Measurements from ENCODE around the gene MX2. TPM values are rescaled to one million over a fixed set of nuclear protein-coding genes. Genes with fewer than 3 reads are reported as not detected.

The MX2 gene
- total and polyA plus RNA-seq, 5 donors from 2014 or later: 34.8 to 119 (median 49.2) TPM

GRCh38 chr21:41449613-41450012 is 87.8 kb downstream of the MX2 start:
- no peak overlapping the region for H3K4me3 ChIP-seq (ENCODE audit: low read depth, low read length)
- H3K9me3 Mint-ChIP-seq: no peaks in the 10 kb centered on the region
- no peaks in the 10 kb centered on the region for H3K9me3 ChIP-seq (ENCODE audit: control insufficient read depth in 2 of 2, low read length in 2 of 2)
- H3K27ac ChIP-seq (ENCODE audit: insufficient read depth, low read length, poor library complexity, severe bottlenecking): no peak overlapping the region
- H3K4me1 ChIP-seq (ENCODE audit: control insufficient read depth, insufficient read depth, low read length, poor library complexity, severe bottlenecking): no peaks in the 10 kb centered on the region
- H3K4me1 Mint-ChIP-seq: peaks cover 0 to 6% (median 2%) of the 10 kb centered on the region in 4 donors
- peaks cover 86% of the 10 kb centered on the region for H3K36me3 ChIP-seq (ENCODE audit: control insufficient read depth, insufficient read depth, low read length)
- no peak overlapping the region for H3K4me3 Mint-ChIP-seq
- H3K36me3 Mint-ChIP-seq: peaks cover 77% of the 10 kb centered on the region
- DNase-seq (no peak), ATAC-seq (ENCODE audit: low read depth in 2 of 2) (peak in 1 of 2 donors; percentile 5)
- no peaks in the 10 kb centered on the region for H3K27me3 ChIP-seq (ENCODE audit: control insufficient read depth, insufficient read depth, low read length)
- H3K27ac Mint-ChIP-seq: peak overlapping the region in 1 of 3 donors; percentile 12
- no peaks in the 10 kb centered on the region for H3K27me3 Mint-ChIP-seq

GRCh38 chr21:41451753-41452676 is 90.2 kb downstream of the MX2 start:
- Histone ChIP-seq H3K4me1 (ENCODE audit: control insufficient read depth, insufficient read depth, low read length, poor library complexity, severe bottlenecking) (no peaks in the 10 kb centered on the region), H3K36me3 (ENCODE audit: control insufficient read depth, insufficient read depth, low read length) (peaks cover 79% of the 10 kb centered on the region), H3K4me3 (ENCODE audit: low read depth, low read length) (no peak overlapping the region), H3K27me3 (ENCODE audit: control insufficient read depth, insufficient read depth, low read length) (no peaks in the 10 kb centered on the region), H3K27ac (ENCODE audit: insufficient read depth, low read length, poor library complexity, severe bottlenecking) (no peak overlapping the region), H3K9me3 (ENCODE audit: control insufficient read depth in 2 of 2, low read length in 2 of 2) (no peaks in the 10 kb centered on the region)
- H3K9me3 Mint-ChIP-seq: no peaks in the 10 kb centered on the region
- ATAC-seq (ENCODE audit: low read depth in 2 of 2): no peak
- H3K27ac Mint-ChIP-seq: peak overlapping the region in 1 of 3 donors; percentile 20
- no peak overlapping the region for H3K4me3 Mint-ChIP-seq
- peaks cover 0 to 10% (median 2%) of the 10 kb centered on the region in 4 donors for H3K4me1 Mint-ChIP-seq
- H3K27me3 Mint-ChIP-seq: no peaks in the 10 kb centered on the region
- DNase-seq: no peak
- peaks cover 70% of the 10 kb centered on the region for H3K36me3 Mint-ChIP-seq

DNA sequence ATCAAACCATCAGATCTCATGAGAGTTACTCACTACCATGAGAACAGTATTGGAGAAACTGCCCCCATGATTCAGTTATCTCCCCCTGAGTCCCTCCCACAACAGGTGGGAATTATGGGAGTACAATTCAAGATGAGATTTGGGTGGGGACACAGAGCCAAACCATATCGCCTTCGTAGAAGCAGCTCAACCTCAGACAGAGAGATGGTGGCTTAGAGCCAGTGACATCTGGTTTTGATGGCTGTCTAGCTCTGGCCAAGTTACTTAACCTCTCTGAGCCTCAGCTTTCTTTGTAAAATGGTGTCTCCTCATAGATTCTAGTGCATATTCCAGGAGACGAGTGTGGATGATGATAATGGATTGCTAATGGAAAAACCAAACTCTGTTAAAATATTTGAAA is 91.4 kb downstream of the MX2 start:
- H3K36me3 ChIP-seq (ENCODE audit: control insufficient read depth, insufficient read depth, low read length): peaks cover 80% of the 10 kb centered on the region
- H3K27me3 Mint-ChIP-seq: no peaks in the 10 kb centered on the region
- no peaks in the 10 kb centered on the region for H3K4me1 ChIP-seq (ENCODE audit: control insufficient read depth, insufficient read depth, low read length, poor library complexity, severe bottlenecking)
- DNase-seq (no peak), ATAC-seq (ENCODE audit: low read depth in 2 of 2) (no peak)
- H3K27me3 ChIP-seq (ENCODE audit: control insufficient read depth, insufficient read depth, low read length): no peaks in the 10 kb centered on the region
- peak overlapping the region in 2 of 3 donors; percentile 68 to 80 for H3K27ac Mint-ChIP-seq
- no peaks in the 10 kb centered on the region for H3K9me3 Mint-ChIP-seq
- H3K4me3 Mint-ChIP-seq: no peak overlapping the region
- H3K36me3 Mint-ChIP-seq: peaks cover 71% of the 10 kb centered on the region
- H3K4me3 ChIP-seq (ENCODE audit: low read depth, low read length): no peak overlapping the region
- H3K9me3 ChIP-seq (ENCODE audit: control insufficient read depth in 2 of 2, low read length in 2 of 2): no peaks in the 10 kb centered on the region
- H3K27ac ChIP-seq (ENCODE audit: insufficient read depth, low read length, poor library complexity, severe bottlenecking): no peak overlapping the region
- H3K4me1 Mint-ChIP-seq: peaks cover 0 to 12% (median 2%) of the 10 kb centered on the region in 4 donors

DNA sequence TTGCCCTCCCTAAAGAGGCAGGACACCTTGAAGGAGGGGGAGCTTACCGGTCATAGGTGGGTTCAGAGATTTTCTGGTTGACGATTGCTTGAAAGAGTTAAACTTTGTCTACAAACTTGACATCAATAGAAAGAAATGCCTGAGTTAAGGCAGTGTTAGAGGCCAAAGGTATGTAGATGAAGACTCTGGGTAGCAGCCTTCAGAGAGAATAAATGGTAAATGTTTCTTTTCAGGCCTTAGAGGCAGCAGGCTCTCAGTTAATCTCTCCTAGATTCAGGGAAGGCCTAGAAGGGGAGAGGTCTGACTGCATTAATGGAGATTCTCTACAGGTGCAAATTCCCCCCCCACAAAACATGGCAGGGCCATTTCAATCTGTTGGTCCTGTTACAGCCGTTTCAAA is 91.9 kb downstream of the MX2 start:
- peaks cover 74% of the 10 kb centered on the region for H3K36me3 Mint-ChIP-seq
- peaks cover 0 to 12% (median 2%) of the 10 kb centered on the region in 4 donors for H3K4me1 Mint-ChIP-seq
- H3K4me3 Mint-ChIP-seq: no peak overlapping the region
- Histone ChIP-seq H3K4me1 (ENCODE audit: control insufficient read depth, insufficient read depth, low read length, poor library complexity, severe bottlenecking) (no peaks in the 10 kb centered on the region), H3K9me3 (ENCODE audit: control insufficient read depth in 2 of 2, low read length in 2 of 2) (no peaks in the 10 kb centered on the region), H3K4me3 (ENCODE audit: low read depth, low read length) (no peak overlapping the region), H3K27ac (ENCODE audit: insufficient read depth, low read length, poor library complexity, severe bottlenecking) (no peak overlapping the region), H3K36me3 (ENCODE audit: control insufficient read depth, insufficient read depth, low read length) (peaks cover 85% of the 10 kb centered on the region), H3K27me3 (ENCODE audit: control insufficient read depth, insufficient read depth, low read length) (no peaks in the 10 kb centered on the region)
- no peaks in the 10 kb centered on the region for H3K9me3 Mint-ChIP-seq
- no peak for ATAC-seq (ENCODE audit: low read depth in 2 of 2)
- H3K27ac Mint-ChIP-seq: peak overlapping the region in 2 of 3 donors; percentile 68 to 80
- DNase-seq: no peak
- H3K27me3 Mint-ChIP-seq: no peaks in the 10 kb centered on the region

DNA sequence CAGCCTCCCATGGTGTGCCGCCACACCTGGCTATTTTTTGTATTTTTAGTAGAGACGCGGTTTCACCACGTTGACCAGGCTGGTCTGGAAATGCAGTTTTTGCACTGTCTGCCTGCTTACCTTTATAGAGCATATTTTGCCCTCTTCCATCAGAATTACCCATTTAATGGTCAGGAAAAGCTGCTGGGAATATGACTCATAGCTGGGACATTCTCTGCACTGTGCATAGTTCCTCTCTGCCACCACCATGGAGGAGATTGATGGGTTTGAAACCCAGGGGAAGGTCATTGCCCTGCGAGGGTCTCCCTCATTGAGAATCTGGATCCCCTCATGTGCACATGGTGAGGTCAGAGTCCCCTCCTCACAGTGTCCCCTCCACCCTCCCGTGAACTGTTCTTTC is 96.3 kb downstream of the MX2 start:
- no peaks in the 10 kb centered on the region for H3K9me3 ChIP-seq (ENCODE audit: control insufficient read depth in 2 of 2, low read length in 2 of 2)
- no peaks in the 10 kb centered on the region for H3K4me1 ChIP-seq (ENCODE audit: control insufficient read depth, insufficient read depth, low read length, poor library complexity, severe bottlenecking)
- H3K4me3 ChIP-seq (ENCODE audit: low read depth, low read length): no peak overlapping the region
- H3K4me1 Mint-ChIP-seq: peaks cover 0 to 21% (median 7%) of the 10 kb centered on the region in 4 donors
- DNase-seq: no peak
- H3K9me3 Mint-ChIP-seq: no peaks in the 10 kb centered on the region
- H3K4me3 Mint-ChIP-seq: no peak overlapping the region
- no peak for ATAC-seq (ENCODE audit: low read depth in 2 of 2)
- no peak overlapping the region for H3K27ac ChIP-seq (ENCODE audit: insufficient read depth, low read length, poor library complexity, severe bottlenecking)
- H3K27ac Mint-ChIP-seq: peak overlapping the region in 1 of 3 donors; percentile 41
- no peaks in the 10 kb centered on the region for H3K27me3 Mint-ChIP-seq
- H3K27me3 ChIP-seq (ENCODE audit: control insufficient read depth, insufficient read depth, low read length): no peaks in the 10 kb centered on the region
- peaks cover 49% of the 10 kb centered on the region for H3K36me3 Mint-ChIP-seq
- H3K36me3 ChIP-seq (ENCODE audit: control insufficient read depth, insufficient read depth, low read length): peaks cover 56% of the 10 kb centered on the region

DNA sequence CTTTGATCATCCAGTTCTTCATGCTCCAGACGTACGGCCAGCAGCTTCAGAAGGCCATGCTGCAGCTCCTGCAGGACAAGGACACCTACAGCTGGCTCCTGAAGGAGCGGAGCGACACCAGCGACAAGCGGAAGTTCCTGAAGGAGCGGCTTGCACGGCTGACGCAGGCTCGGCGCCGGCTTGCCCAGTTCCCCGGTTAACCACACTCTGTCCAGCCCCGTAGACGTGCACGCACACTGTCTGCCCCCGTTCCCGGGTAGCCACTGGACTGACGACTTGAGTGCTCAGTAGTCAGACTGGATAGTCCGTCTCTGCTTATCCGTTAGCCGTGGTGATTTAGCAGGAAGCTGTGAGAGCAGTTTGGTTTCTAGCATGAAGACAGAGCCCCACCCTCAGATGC is 96.7 kb downstream of the MX2 start:
- H3K4me1 Mint-ChIP-seq: peaks cover 0 to 16% (median 7%) of the 10 kb centered on the region in 4 donors
- ATAC-seq (ENCODE audit: low read depth in 2 of 2) (no peak), DNase-seq (no peak)
- no peaks in the 10 kb centered on the region for H3K4me1 ChIP-seq (ENCODE audit: control insufficient read depth, insufficient read depth, low read length, poor library complexity, severe bottlenecking)
- no peak overlapping the region for H3K27ac Mint-ChIP-seq
- H3K36me3 Mint-ChIP-seq: peaks cover 45% of the 10 kb centered on the region
- H3K27me3 Mint-ChIP-seq: no peaks in the 10 kb centered on the region
- H3K9me3 Mint-ChIP-seq: peaks cover 0 to under 1% (median 0%) of the 10 kb centered on the region in 7 donors
- no peaks in the 10 kb centered on the region for H3K27me3 ChIP-seq (ENCODE audit: control insufficient read depth, insufficient read depth, low read length)
- no peak overlapping the region for H3K4me3 Mint-ChIP-seq
- no peak overlapping the region for H3K27ac ChIP-seq (ENCODE audit: insufficient read depth, low read length, poor library complexity, severe bottlenecking)
- no peaks in the 10 kb centered on the region for H3K9me3 ChIP-seq (ENCODE audit: control insufficient read depth in 2 of 2, low read length in 2 of 2)
- peaks cover 52% of the 10 kb centered on the region for H3K36me3 ChIP-seq (ENCODE audit: control insufficient read depth, insufficient read depth, low read length)
- no peak overlapping the region for H3K4me3 ChIP-seq (ENCODE audit: low read depth, low read length)

All from CD4-positive, CD25-positive, alpha-beta regulatory T cell (primary cell).